ENCODE results near the gene LDLRAD2. TPM values are rescaled to one million over a fixed set of nuclear protein-coding genes. Genes with fewer than 3 reads are reported as not detected.

The LDLRAD2 gene
- total RNA-seq, 1 experiment from 2014 or later: not detected

- no peaks in the 10 kb centered on the region for H3K9me3 ChIP-seq (ENCODE audit: control insufficient read depth in 1 of 2, insufficient read depth in 1 of 2, low read depth in 1 of 2, low read length in 2 of 2)
- TF ChIP-seq EZH2phosphoT487 (IDR thresholded peaks at IDR 0.05; ENCODE audit: borderline replicate concordance) (no peak), EZH2 (IDR thresholded peaks at IDR 0.05) (no peak), ZBTB33 (IDR thresholded peaks at IDR 0.05; ENCODE audit: extremely low read depth, insufficient replicate concordance, low read length) (no peak), CTCF (IDR thresholded peaks at IDR 0.05 in 2 of 3, conservative IDR thresholded peaks at IDR 0.05 in 1 of 3; ENCODE audit: borderline replicate concordance in 1 of 3, insufficient read depth in 1 of 3, low read depth in 2 of 3, low read length in 2 of 3) (no peak), FOSL1 (IDR thresholded peaks at IDR 0.05; ENCODE audit: low read depth) (no peak), JUND (IDR thresholded peaks at IDR 0.05) (no peak), POLR2AphosphoS5 (IDR thresholded peaks at IDR 0.05; ENCODE audit: low read depth, low read length) (no peak), ZFX (IDR thresholded peaks at IDR 0.05) (no peak), SRF (IDR thresholded peaks at IDR 0.05; ENCODE audit: low read depth) (no peak)
- TF ChIP-seq, protein P1, sequence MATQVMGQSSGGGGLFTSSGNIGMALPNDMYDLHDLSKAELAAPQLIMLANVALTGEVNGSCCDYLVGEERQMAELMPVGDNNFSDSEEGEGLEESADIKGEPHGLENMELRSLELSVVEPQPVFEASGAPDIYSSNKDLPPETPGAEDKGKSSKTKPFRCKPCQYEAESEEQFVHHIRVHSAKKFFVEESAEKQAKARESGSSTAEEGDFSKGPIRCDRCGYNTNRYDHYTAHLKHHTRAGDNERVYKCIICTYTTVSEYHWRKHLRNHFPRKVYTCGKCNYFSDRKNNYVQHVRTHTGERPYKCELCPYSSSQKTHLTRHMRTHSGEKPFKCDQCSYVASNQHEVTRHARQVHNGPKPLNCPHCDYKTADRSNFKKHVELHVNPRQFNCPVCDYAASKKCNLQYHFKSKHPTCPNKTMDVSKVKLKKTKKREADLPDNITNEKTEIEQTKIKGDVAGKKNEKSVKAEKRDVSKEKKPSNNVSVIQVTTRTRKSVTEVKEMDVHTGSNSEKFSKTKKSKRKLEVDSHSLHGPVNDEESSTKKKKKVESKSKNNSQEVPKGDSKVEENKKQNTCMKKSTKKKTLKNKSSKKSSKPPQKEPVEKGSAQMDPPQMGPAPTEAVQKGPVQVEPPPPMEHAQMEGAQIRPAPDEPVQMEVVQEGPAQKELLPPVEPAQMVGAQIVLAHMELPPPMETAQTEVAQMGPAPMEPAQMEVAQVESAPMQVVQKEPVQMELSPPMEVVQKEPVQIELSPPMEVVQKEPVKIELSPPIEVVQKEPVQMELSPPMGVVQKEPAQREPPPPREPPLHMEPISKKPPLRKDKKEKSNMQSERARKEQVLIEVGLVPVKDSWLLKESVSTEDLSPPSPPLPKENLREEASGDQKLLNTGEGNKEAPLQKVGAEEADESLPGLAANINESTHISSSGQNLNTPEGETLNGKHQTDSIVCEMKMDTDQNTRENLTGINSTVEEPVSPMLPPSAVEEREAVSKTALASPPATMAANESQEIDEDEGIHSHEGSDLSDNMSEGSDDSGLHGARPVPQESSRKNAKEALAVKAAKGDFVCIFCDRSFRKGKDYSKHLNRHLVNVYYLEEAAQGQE (IDR thresholded peaks at IDR 0.05; ENCODE audit: low read depth): no peak
- no peaks in the 10 kb centered on the region for H3K27me3 ChIP-seq (ENCODE audit: insufficient read depth, low read length)
- CTCF ChIA-PET: no interaction called here
- RAD21 ChIA-PET (ENCODE audit: low non-redundant PET in 1 of 2, low total read pairs in 2 of 2, uncharacterized antibody in 2 of 2, unreplicated experiment in 2 of 2): no interaction called here
- no peak overlapping the region for H3K4me2 ChIP-seq (ENCODE audit: low read length)
- no peak for ATAC-seq
- BruUV-seq (replicated peaks): no TSS peak
- no peak overlapping the region for H2AFZ ChIP-seq (ENCODE audit: low read depth, low read length, poor library complexity, severe bottlenecking)
- H3K27ac ChIP-seq (ENCODE audit: low read depth, low read length): no peak overlapping the region
- H4K20me1 ChIP-seq (ENCODE audit: insufficient read depth): 0 out of 2 replicates have a peak, but pooled peaks cover 4% of the 10 kb centered on the region
- peaks cover 95% of the 10 kb centered on the region for H3K79me2 ChIP-seq (ENCODE audit: insufficient read depth, low read length)
- intact Hi-C loops (cut with micrococcal nuclease): no loop called here
- no peaks in the 10 kb centered on the region for H3K9me2 ChIP-seq (ENCODE audit: insufficient read depth)
- POLR2A ChIA-PET: no interaction called here
- H3K9ac ChIP-seq (ENCODE audit: low read length): no peak overlapping the region
- H3K36me3 ChIP-seq (ENCODE audit: control insufficient read depth in 1 of 2, insufficient read depth in 2 of 2, low read length in 2 of 2): no peaks in the 10 kb centered on the region
- no peak for DNase-seq (ENCODE audit: low read depth, low spot score)
- H3K4me1 ChIP-seq (ENCODE audit: control insufficient read depth in 1 of 2, insufficient read depth in 2 of 2, low read length in 2 of 2): peaks cover 6 to 12% of the 10 kb centered on the region in 2 experiments; a peak in 3 of 4 replicates
- no peak overlapping the region for H3K4me3 ChIP-seq (replicated peaks in 1 of 2; ENCODE audit: low read depth in 1 of 2, low read length in 2 of 2)
Measured at GRCh38 chr1:21775550-21775914, 36.5 kb upstream of the LDLRAD2 start.

Data from HCT116 (cell line).